DMS114 treated with DMSO at 0.1 percent for 48 hours (cell line): ENCODE results near the gene REEP6.

Source experiments
- DNase-seq: peaks from one replicate; lab custom pipeline; 2025; ENCODE audit not compliant: unreplicated experiment; lab: John Stamatoyannopoulos, UW

Gene REEP6

DNA sequence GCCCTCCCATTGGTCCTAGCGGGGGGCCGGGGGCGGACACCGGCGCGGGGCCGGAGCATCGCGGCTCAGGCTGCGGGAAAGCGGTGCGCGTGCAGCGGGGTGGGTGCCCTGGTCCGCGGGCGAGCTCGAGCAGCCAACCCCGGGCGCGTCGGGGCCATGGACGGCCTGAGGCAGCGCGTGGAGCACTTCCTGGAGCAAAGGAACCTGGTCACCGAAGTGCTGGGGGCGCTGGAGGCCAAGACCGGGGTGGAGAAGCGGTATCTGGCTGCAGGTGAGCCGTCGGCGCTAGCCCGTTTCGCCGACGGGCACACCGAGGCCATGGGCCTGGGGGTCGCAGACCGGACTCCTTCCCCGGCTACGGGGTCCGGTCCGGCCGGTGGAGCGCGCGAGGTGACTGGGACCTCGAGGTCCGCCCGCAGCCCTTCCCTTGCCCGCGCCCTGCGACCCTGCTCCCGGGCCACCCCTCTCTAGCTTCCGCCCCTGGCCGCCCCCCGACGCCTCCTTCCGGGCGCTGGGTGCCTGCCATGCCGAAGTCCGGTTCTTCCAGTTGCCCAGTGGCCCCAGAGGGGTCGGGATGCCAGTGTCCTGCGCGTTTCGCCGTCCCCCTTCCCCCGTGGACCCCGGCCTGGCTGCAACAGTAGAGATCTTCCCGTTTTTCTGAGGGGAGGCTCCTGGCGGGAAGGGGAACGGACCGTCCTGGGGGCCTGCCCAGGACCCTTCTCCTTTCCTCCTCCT, at the start of gene REEP6:
TSS of gene REEP6 (plus strand) at position 68 of the 735 bp plus-strand sequence. CDS start at position 157, 89 bp downstream.
- DNase-seq: no peak

DNA sequence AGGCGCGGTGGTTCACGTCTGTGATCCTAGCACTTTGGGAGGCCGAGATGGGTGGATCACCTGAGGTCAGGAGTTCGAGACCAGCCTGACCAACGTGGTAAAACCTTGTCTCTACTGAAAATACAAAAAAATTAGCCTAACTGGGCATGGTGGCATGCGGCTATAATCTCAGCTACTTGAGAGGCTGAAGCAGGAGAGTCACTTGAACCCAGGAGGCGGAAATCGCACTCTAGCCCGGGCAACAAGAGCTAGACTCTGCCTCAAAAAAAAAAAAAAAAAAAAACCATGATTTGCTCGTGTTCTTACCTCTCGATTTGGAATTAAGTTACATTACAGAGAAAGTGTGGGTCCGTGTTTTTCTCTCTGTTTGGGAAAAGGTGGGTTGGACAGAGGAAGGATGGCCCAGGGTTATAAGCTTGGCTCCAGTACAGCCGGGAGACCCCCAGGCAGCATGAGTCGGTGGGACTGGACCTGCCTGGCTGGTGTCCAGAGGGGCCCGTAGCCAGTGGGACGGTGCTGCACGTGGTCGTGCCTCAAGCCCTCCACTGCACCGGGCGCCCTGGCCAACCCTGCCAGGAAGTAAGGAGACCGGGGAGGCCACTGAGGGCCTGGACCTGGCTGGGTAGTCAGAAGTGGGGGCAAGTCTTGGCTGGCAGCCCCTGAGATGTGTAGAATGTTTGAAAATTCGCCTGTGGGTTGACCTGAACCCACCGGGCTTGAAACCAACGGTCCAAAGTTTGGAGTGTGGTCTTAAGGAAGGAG, 49.1 kb upstream of the REEP6 start:
- no peak for DNase-seq

DNA sequence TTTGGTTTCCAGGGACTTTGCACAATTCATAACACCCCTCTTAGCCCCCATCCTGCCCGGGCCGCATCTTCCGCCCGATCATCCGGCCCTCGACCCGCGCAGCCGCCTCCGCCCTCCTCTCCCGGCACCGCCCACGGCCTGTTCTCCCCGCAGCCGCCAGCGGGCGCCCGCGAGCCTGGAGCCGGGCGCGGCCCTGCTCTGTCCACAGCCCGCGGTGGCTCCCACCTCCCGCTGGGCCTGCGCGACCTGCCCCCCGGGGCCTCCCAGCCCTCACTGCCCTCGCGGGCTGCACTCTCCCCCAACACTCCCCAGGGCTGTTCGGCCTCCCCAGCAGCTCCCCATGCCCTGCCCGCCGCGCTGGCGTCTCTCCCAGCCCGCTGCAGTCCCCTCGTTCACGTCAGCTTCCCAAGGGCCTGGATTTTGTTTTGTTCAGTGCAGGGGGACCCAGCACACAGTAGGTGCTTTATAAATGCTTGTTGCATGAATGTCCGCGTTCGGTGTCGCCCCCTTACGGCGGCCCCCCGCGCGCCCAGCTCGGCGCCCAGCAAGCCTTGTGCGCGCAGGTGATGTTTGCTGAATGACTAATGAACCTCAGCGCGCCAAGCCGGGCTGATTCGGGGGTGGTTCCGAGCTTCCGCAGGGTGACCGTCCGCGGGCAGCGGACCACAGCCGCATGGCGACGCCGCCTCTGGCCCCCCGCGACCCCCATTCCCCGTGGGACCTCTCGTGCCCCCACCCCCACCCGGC, 45.6 kb upstream of the REEP6 start:
- peak; percentile 23 for DNase-seq

DNA sequence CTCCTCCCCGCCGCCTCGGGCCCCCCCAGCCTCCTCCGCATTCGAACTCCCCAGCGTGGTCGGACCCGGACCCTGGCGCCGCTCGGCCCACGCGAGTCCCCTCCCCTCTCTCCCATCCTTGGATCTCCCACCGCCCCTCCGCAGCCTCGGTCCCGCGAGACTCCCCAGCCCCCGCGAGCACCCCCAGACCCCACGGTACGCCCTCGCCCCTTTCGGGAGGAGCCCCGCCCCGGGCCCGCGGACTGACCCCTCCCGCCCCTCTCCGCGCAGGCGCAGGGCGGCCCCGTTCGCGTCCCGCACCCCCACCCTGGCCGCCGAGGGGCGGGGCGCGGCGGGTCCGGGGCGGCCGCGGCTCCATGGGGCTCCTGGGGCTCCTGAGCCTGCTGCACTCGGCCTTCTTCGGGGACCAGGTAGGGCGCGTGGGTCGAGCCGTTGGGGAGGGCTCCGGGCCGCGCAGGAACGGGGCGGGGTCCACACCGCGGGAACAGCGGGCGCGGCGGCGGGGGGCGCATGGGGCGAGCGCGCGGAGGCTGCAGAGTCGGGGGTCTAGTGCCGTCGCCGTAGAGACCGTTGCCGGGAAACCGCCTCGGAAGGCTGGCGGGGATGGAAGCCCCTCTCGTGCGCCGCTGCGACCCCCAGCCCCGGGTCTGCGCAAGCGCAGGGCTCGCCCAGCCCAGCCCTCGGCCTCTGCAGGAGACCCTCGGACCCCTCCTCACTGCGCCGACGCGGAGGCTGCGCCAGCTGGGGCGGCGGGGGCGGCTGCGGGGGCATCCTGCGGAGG, 44.9 kb upstream of the REEP6 start:
- peak; percentile 14 for DNase-seq

DNA sequence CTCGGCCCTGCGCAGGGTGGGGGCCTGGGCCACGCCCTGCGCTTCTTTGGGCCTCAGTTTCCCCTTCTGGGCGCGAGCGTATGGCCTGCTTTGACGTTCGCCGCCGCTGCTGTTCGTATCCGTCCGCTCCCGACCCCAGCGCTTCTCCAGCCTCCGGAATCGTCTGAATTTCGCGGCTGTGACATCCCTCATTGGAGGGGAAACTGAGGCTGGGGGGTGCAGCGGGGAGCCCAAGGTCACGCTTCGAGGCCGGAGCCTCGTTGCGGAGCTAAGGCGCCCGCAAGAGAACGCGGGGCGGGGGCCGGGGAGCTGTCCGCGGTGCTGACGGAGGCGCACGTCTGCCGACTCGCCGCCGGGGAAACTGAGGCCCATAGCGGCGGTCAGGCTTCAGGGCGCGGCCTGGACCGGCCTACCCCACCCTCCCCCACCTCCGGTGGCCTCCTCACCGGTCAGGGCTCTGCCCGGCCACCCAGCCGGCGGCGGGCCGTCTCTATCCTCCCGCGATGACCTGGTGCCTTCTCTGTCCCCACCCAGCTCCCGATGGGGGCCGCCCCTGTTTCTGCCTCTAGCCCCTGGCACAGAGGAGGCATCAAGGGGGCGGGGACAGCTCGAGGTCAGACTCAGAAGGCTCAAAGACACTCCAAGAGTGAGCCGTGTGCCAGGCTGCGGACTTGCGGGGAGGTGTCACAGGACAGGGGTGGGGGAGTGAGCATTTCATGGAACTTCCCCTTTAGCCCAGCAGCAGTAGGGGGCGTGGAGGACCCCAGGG, 44.1 kb upstream of the REEP6 start:
- no peak for DNase-seq

DNA sequence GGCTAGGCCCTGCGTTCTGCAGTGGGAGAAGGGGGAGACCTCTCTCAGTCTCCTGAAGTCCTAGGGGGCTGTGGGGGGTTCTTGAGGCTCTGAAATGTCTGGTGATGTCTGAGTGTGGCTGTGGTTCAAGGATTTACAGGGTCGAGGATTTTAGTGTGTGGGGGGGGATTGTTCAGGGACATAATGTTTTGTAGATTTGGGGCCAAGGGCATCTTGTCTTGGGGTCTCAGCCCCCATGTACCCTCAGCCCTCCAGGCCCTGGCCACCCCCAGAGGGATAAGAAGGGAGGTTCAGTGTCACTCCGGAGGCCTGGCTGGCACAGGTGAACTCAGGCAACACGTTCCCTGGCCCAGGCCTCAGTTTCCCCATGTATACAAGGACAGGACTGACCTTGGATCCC, 43.5 kb upstream of the REEP6 start:
- DNase-seq: no peak

DNA sequence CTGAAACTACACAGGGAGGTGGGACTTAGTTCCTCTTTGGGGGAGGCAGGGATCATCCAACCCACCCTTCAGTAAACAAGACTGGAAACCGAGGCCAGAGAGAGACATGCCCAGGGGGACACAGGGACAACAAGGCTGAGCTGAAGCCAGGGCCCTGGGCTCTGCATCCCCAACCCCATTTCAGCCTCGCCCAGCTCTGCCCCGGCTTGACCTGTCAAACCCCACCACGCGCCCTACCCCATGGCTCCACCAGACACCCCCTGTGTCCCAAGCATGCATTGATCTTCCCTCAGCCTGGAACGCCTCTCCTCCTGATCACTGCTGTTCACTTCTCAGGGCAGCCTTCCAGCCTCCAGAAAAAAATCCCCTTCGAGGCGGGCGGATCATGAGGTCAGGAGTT, 43.0 kb upstream of the REEP6 start:
- DNase-seq: no peak

DNA sequence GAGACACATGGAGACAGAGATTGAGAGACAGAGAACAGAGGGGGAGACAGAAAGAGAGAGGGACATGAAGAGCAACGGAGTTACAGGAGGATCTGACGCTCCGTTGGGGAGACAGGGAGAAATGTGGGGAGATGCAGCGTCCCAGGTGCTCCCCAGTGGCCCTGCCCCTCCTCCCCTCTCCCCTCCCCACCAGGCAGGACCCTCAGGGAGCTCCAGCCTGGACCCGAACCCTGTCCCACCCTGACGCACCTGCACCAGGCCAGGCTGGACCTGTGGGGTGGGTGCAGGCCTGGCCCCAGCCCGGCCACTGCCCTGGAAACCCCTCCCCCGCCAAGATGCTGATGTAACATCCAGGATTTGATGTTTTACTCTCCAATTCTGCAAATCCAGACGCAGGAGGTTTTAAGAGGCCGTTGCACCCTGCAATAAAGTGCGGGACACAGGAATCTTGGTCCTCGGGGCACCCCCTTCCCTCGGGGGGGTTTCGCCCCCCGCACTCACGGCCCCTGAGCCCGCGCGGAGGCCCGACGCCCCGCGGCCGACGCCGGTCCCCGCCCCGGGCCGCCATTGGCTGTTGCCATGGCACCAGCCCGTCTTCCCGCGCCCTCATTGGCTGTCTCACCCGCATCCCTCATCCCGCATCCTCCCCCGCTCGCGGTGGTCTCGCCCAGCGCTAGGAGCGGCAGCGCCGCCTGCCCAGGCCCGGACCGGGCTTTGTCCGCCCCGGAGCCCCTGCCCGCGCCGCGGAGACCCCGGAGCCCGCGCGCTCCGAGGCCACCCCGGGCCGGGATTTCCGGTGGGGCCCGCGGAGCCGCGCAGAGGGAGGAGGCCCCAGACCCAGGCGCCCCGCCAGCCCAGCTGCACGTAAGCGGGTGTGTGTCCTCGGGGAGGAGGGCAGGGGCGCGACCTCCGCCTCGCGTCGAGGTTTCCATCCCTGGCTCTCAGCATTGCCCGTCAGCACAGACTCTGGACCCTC, 41.2 kb upstream of the REEP6 start, which contains the start of gene APC2:
TSS of gene APC2 (plus strand) at position 655 of the 976 bp plus-strand sequence. CDS start 2,881 bp downstream, outside the sequence.
- DNase-seq: peak; percentile 21

DNA sequence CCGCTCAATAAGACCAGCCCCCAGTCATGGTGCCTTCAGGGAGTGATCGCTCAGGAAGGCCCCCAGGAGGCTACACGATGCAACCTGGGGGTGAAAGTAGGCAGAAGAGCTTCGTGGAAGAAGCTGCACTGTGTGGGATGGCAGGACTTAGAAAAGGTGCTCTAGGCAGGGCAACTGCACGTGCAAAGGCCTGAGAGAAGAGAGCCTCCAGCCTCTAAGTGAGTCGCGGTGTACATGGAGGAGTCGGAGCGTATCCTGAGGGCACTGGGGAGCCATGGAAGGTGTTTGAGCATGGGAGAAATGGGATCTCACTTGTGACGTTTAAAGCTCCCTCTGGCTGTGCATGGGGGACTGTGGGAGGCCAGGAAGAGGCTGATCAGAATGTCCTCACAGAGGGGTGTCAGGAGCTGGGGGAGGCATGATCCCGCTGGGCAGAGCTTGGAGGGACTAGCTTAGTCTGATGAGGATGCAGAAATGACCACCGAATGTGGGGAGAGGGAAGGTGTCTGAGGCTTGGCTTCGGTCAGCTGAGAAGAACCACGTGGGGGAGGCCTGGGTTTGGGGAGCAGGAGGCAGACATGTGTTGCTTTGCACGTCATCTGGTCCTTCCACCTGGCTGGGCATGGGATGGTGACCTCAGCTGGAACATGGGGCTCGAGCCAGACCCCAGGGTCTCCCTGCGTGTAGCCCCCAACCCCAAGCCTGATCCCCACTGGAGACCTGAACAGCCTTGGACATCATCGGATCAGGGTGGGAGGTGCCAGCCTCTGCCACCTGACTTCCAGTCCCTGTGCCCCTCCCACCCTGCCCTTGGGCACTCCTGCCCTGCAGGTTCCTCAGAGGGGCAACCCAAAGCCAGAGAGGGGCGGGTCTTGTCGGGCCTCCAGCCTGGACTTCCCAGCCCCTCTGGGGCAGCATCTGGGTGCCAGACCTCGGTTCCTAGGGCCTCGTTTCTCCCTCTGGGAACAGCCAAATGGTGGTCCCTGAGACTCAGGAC, 39.9 kb upstream of the REEP6 start:
- no peak for DNase-seq

DNA sequence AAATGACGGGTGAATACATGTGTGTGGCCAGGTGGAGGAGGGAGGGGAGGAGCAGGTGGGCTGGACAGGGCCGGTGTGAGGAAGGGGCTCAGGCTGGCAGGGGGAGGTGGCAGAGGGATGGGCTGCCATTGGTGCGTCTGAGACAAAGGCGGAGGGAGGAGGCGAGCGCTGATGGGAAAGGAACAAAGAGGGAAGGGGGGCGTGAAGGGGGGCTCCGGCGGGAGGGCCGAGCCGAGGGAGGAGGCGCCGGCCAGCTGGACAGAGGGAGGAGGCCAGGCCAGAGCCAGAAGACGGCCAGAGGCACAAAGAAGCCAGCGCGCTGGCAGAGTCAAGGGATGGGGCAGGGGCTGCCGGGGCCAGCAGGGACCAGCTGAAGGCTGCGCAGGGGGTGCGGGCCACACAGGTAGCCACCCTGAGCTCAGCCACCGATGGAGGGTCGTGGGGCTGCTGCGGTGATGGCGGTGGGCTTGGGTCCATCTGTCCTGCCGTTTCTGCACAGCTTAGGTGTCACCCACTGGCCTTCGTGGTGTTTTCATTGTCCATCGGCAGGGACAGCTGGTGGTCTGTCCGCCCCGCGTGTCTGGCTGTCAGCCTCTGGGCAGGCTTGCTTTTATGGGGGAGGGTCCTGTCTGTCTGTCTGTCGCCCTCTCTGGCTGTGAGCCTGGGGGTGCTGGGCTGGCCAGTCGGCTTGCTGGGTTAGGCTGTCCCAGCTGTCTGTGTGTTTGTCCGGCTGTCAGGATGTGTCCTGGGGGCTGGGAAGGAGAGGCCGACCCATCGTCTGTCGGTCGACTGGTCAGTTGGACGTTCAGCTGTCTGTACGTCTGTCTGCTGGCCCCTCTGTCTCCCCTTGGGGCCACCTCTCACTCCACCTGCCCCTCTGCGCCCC, 38.8 kb upstream of the REEP6 start:
- no peak for DNase-seq

DNA sequence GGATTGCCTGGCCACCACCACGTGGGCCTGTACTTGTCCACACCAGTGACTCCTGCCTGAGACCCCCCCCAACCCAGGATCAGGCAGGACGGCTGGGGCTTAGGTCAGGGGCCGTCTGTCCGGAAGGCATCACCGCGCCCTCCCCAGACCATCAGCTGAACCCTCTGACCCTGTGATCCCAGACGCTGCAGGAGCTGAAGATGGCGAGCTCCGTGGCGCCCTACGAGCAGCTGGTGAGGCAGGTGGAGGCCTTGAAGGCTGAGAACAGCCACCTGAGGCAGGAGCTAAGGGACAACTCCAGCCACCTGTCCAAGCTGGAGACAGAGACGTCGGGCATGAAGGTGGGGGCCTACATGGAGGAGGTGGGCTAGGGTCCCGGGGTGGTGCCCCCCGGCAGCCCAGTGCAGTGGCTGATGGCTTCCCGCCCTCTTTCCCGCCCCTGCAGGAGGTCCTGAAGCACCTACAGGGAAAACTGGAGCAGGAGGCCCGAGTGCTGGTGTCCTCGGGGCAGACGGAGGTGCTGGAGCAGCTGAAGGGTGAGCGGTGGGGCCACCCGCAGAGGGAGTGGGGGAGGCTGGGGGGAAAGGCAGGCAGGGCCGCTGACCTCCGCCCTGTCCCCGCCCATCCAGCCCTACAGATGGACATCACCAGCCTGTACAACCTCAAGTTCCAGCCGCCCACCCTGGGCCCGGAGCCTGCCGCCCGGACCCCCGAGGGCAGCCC, 38.0 kb upstream of the REEP6 start:
- DNase-seq: no peak

DNA sequence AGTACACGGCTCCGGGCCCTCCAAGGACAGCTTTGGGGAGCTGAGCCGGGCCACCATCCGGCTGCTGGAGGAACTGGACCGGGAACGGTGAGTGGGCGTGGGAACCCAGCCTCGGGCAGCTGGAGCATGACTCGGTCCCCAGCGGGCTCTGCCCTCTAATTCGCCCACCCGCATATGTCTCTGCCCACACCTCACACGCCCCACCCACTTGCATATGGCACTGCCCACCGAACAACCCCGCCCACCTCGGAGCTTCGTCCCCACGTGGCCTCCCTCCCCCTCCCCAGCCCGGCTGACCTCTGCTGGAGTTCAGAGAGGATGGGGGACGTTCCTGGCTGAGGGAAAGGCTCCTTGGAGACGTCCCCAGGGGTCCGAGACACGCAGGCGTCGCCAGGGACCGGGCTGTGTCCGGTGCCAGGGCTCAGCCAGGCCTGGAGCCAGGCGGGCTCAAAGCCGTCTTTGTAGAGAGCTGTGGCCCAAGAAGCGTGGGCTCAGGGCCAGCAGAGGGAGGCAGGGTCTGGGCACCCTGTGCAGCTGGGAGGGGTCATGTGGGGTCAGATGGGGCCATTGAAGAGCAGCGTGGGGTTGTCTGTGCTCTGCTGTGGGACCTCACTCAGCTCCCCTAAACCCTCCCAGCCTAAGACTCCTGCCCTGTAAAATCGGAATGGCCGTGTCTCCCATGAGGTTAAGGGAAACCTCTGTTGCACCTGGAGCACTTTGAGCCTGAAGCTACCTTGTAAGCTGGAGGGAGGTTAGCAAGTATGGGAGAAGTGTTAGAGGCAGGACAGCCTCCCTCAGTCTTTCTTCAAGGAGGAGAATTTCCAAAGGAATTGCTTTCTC, 37.2 kb upstream of the REEP6 start:
- no peak for DNase-seq

DNA sequence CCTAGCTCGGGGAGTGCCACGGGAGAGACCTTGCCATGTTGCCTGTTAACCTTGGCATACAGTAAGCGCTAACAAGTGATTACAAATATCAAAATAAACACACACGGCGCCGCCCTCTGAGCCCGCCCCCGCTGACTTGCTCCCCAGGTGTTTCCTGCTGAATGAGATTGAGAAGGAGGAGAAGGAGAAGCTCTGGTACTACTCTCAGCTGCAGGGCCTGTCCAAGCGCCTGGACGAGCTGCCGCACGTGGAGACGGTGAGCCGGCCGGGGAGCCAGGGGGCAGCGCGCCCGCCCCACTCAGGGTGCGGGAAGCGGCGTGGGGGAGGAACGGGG, 36.0 kb upstream of the REEP6 start:
- DNase-seq: no peak

DNA sequence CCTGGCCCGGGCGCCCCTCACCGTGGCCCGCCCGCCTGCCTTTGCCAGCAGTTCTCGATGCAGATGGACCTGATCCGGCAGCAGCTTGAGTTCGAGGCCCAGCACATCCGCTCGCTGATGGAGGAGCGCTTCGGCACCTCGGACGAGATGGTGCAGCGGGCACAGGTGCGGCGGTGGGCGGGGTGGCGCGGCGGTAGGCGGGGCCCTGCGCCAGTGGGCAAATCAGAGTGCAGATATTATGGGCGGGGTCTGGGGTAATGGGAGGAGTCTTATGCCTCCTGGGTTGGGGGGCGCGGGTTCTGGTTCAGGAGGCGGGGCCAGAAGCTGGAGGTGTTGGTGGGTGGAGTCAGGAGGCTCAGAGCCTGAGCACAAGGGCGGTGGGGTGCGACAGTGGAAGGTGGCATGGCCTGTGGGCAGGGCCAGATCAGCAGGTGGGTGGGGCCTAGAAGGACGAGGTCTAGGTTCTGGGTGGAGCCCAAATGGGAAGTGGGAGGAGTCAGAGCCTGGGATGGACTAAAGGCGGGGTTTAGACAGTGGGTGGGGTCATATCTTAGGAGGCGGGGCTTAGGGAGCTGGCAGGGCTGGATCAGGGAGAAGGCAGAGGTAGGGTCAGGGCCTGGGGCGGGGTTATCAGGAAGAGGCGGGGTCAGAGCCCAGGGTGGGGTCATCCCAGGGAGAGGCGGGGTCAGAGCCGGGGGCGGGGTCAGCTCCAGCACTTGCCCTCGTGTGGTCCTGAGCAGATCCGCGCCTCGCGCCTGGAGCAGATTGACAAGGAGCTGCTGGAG, 35.5 kb upstream of the REEP6 start:
- no peak for DNase-seq
